ENCODE measurements around the gene SLC10A4. TPM values are rescaled to one million over a fixed set of nuclear protein-coding genes. Genes with fewer than 3 reads are reported as not detected.

The SLC10A4 gene
- total and polyA plus RNA-seq, 2 of the 4 experiments (the other 2 are of a cell fraction), result not detected

GRCh38 chr4:48495941-48496340, 12.8 kb downstream of the SLC10A4 start:
- no peak overlapping the region for H3K4me3 ChIP-seq (ENCODE audit: insufficient read depth, low read depth, low read length)
- H2AK5ac ChIP-seq (ENCODE audit: low read depth, low read length), result no peak overlapping the region
- no peak overlapping the region for H3K4ac ChIP-seq (ENCODE audit: low read depth, low read length)
- DNase-seq (no peak), ATAC-seq (ENCODE audit: low read depth) (no peak)
- no peak overlapping the region for H3K14ac ChIP-seq (replicated peaks; ENCODE audit: low read depth, low read length)
- ChIA-PET CTCF (no interaction called here), POLR2A (ENCODE audit: unreplicated experiment) (no interaction called here)
- intact Hi-C loops (cut with micrococcal nuclease) (no loop called here), dilution Hi-C loops (cut with HindIII; ENCODE audit: low sequenced_read_pairs, unreplicated experiment) (no loop called here), in situ Hi-C loops (cut with MboI; ENCODE audit: low sequenced_read_pairs) (loop anchor here (25.0 kb wide), 1 partner anchor 109 kb away; no protein-coding TSS in a partner anchor)
- no peaks in the 10 kb centered on the region for H4K20me1 ChIP-seq (ENCODE audit: insufficient read depth, low read length)
- H2BK15ac ChIP-seq (ENCODE audit: low read depth, low read length), result no peak overlapping the region
- no TSS peak for BruUV-seq (replicated peaks)
- TF ChIP-seq MAFK (IDR thresholded peaks at IDR 0.05; ENCODE audit: low read depth, low read length), result no peak
- no peak for TF ChIP-seq SMC3 (IDR thresholded peaks at IDR 0.05; ENCODE audit: low read depth, low read length)
- no peak for TF ChIP-seq NFE2L2 (IDR thresholded peaks at IDR 0.05; ENCODE audit: low read depth, low read length)
- no peak for TF ChIP-seq ELK1 (IDR thresholded peaks at IDR 0.05; ENCODE audit: borderline replicate concordance, low read depth, low read length)
- no peak for TF ChIP-seq MXI1 (IDR thresholded peaks at IDR 0.05; ENCODE audit: borderline replicate concordance, low read depth, low read length)
- TF ChIP-seq USF2 (IDR thresholded peaks at IDR 0.05; ENCODE audit: low read depth, low read length), result no peak
- no peak for TF ChIP-seq POLR2A (IDR thresholded peaks at IDR 0.05; ENCODE audit: low read depth, low read length)
- no peak for TF ChIP-seq BHLHE40 (IDR thresholded peaks at IDR 0.05; ENCODE audit: low read depth, low read length)
- TF ChIP-seq FOS (IDR thresholded peaks at IDR 0.05; ENCODE audit: low read depth, low read length), result no peak
- no peak overlapping the region for H4K91ac ChIP-seq (ENCODE audit: insufficient read depth, low read depth, low read length)
- H4K8ac ChIP-seq (ENCODE audit: low read depth in 2 of 2, low read length in 2 of 2), result no peak overlapping the region
- H3K4me2 ChIP-seq (ENCODE audit: low read depth, low read length), result no peak overlapping the region
- H2BK20ac ChIP-seq (ENCODE audit: low read depth, low read length), result no peak overlapping the region
- H3K23ac ChIP-seq (ENCODE audit: low read depth, low read length), result no peak overlapping the region
- 100% methylated on average over 1 of the region's 2 CpGs; no CpG with 5 or more reads in 1 of the 2 experiments for WGBS, 2 experiments (ENCODE audit: extremely low coverage in 2 of 2, insufficient read length in 1 of 2)
- no peaks in the 10 kb centered on the region; the same call in 1 of the 2 replicates for H3K9me1 ChIP-seq (ENCODE audit: insufficient read depth, low read length)
- peaks cover 10% of the 10 kb centered on the region for H3K9me3 ChIP-seq (ENCODE audit: control insufficient read depth, insufficient read depth, low read length)
- H3K9ac ChIP-seq (ENCODE audit: low read depth, low read length), result no peak overlapping the region
- no peak overlapping the region for H3K56ac ChIP-seq (ENCODE audit: extremely low read depth, insufficient read depth, low read length)
- H3K27ac ChIP-seq (ENCODE audit: insufficient read depth, low read length), result no peak overlapping the region
- no peak overlapping the region for H2AFZ ChIP-seq (replicated peaks; ENCODE audit: low read length, poor library complexity)
- no peak overlapping the region for H2BK120ac ChIP-seq (ENCODE audit: low read depth, low read length)
- H3K79me1 ChIP-seq (ENCODE audit: low read depth in 1 of 2, low read length in 2 of 2), result no peaks in the 10 kb centered on the region
- H3K18ac ChIP-seq (ENCODE audit: low read depth, low read length), result no peak overlapping the region
- peaks cover 19% of the 10 kb centered on the region for H3K27me3 ChIP-seq (ENCODE audit: control insufficient read depth, insufficient read depth, low read length)
- no peak overlapping the region for H2BK5ac ChIP-seq (ENCODE audit: low read depth, low read length, poor library complexity, severe bottlenecking)
- no peak overlapping the region for H4K5ac ChIP-seq (ENCODE audit: low read depth, low read length)
- H2AK9ac ChIP-seq (replicated peaks; ENCODE audit: low read depth, low read length, poor library complexity), result no peak overlapping the region
- no peaks in the 10 kb centered on the region for H3K4me1 ChIP-seq (ENCODE audit: control insufficient read depth, insufficient read depth, low read length)
- peaks cover 8% of the 10 kb centered on the region for H3K36me3 ChIP-seq (ENCODE audit: control insufficient read depth, insufficient read depth, low read length)
